Keratinocyte (primary cell): ENCODE results near the gene UBAP1.

Experiments
- EZH2 ChIP-seq: IDR thresholded peaks from one replicate; pipeline ENCODE4 v1.6.1; 2012; ENCODE audit warnings: inconsistent platforms, mild to moderate bottlenecking, low read length, moderate library complexity
- TF ChIP-seq, protein P1 (sequence below), 3 experiments: IDR thresholded peaks in 1 of 3; conservative IDR thresholded peaks in 1 of 3; optimal IDR thresholded peaks in 1 of 3; 2 replicates in 2 of 3; 3 replicates in 1 of 3; pipeline versions ENCODE3 to v1.5.1; 2011; ENCODE audit warnings: low read length in 3 of 3, mild to moderate bottlenecking in 3 of 3, moderate library complexity in 2 of 3, control low read depth in 1 of 3, inconsistent platforms in 1 of 3; ENCODE audit not compliant: insufficient read depth in 2 of 3; ENCODE audit errors: extremely low read depth in 1 of 3

DNA sequence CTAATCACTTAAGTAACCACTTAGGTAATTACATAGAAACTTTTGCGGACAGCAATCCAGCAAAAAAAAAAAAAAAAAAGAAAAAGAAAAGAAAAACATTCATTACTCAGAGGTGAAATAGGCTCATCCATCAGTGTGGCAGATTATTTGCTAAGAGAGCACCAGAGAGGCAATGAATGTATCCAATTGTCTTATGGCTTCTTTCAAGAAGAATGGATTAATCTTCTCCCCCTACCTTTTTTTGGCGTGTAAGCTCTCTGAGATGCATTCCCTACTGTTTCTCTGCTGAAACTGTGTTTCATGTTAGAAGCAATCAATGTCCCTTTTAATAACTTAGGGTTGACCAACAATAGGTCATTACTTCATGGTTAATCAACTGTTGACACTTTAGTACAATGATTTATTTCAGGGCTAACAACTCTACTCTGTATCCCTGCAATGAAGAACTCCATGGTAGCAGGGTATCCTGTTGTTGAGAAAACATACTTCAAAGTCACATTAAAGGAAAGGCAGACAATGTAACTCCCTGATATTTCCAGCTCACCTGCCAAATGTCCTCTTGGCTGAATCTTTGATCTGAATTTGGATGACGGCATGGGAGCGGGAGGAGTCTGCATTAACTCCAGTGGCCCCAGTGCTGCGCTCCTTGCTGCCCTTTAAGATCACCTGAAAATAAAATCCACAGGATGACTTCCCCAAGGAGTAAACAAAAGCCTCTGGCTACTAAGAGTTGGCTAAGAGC lies 92.6 kb downstream of the UBAP1 start:
- TF ChIP-seq, protein P1, sequence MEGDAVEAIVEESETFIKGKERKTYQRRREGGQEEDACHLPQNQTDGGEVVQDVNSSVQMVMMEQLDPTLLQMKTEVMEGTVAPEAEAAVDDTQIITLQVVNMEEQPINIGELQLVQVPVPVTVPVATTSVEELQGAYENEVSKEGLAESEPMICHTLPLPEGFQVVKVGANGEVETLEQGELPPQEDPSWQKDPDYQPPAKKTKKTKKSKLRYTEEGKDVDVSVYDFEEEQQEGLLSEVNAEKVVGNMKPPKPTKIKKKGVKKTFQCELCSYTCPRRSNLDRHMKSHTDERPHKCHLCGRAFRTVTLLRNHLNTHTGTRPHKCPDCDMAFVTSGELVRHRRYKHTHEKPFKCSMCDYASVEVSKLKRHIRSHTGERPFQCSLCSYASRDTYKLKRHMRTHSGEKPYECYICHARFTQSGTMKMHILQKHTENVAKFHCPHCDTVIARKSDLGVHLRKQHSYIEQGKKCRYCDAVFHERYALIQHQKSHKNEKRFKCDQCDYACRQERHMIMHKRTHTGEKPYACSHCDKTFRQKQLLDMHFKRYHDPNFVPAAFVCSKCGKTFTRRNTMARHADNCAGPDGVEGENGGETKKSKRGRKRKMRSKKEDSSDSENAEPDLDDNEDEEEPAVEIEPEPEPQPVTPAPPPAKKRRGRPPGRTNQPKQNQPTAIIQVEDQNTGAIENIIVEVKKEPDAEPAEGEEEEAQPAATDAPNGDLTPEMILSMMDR (optimal IDR thresholded peaks at IDR 0.05 in 1 of 3, IDR thresholded peaks at IDR 0.05 in 1 of 3, conservative IDR thresholded peaks at IDR 0.05 in 1 of 3; ENCODE audit: extremely low read depth in 1 of 3, insufficient read depth in 2 of 3, low read length in 3 of 3) = no peak
- TF ChIP-seq EZH2 = no peak
